GM19452 (cell line): ENCODE data around the gene SEL1L.
"Not testable (repeated sequence)": the region's sequence is repeated elsewhere in the genome, so short reads cannot be mapped to it uniquely, and the experiment has no call there.

Experiments used
- ATAC-seq: cut with Tn5 transposase; IDR thresholded peaks from one replicate; pipeline ENCODE4 v1.9.1; 2021; ENCODE audit not compliant: unreplicated experiment

Gene SEL1L

GRCh38 chr14:81450100-81450531 is 83.5 kb downstream of the SEL1L start:
- ATAC-seq: no peak

- ATAC-seq: no peak
Observed at GRCh38 chr14:81449576-81449975, 84.1 kb downstream of the SEL1L start.

GRCh38 chr14:81449114-81449513 is 84.5 kb downstream of the SEL1L start:
- ATAC-seq: no peak

- no peak for ATAC-seq
Observed at GRCh38 chr14:81447021-81447764, 86.5 kb downstream of the SEL1L start.

GRCh38 chr14:81446279-81447007 is 87.2 kb downstream of the SEL1L start:
- no peak for ATAC-seq

- ATAC-seq: no peak
Observed at GRCh38 chr14:81441626-81442134, 92.0 kb downstream of the SEL1L start.

GRCh38 chr14:81440041-81440440 is 93.6 kb downstream of the SEL1L start:
- ATAC-seq: no peak

- ATAC-seq: no peak
Observed at GRCh38 chr14:81437244-81437643, 96.4 kb downstream of the SEL1L start.

GRCh38 chr14:81436296-81437138 is 97.1 kb downstream of the SEL1L start:
- peak; percentile 90 for ATAC-seq

- ATAC-seq: peak; percentile 31
Observed at GRCh38 chr14:81435391-81436295, 98.0 kb downstream of the SEL1L start.

GRCh38 chr14:81435048-81435390 is 98.6 kb downstream of the SEL1L start:
- ATAC-seq: no peak

- no peak for ATAC-seq
Observed at GRCh38 chr14:81434230-81434629, 99.4 kb downstream of the SEL1L start.

GRCh38 chr14:81433378-81433777 is 100.3 kb downstream of the SEL1L start:
- no peak for ATAC-seq

- ATAC-seq: no peak
Observed at GRCh38 chr14:81432219-81432661, 101.4 kb downstream of the SEL1L start.

- no peak for ATAC-seq
Observed at GRCh38 chr14:81430235-81430634, 103.4 kb downstream of the SEL1L start.

- ATAC-seq: not testable (repeated sequence)
Observed at GRCh38 chr14:81429749-81430148, 103.9 kb downstream of the SEL1L start.

- no peak for ATAC-seq
Observed at GRCh38 chr14:81429028-81429427, 104.6 kb downstream of the SEL1L start.

GRCh38 chr14:81427348-81428058 is 106.2 kb downstream of the SEL1L start:
- ATAC-seq: no peak

- ATAC-seq: no peak
Observed at GRCh38 chr14:81423504-81423903, 110.1 kb downstream of the SEL1L start.
